CD4-positive, alpha-beta T cell treated with Interleukin-12 subunit alpha and Interleukin-12 subunit beta, for 1 hour (primary cell): ENCODE measurements around the gene C4orf36.
"Not testable (repeated sequence)": the region's sequence is repeated elsewhere in the genome, so short reads cannot be mapped to it uniquely, and the experiment has no call there.

Experiments used
- DNase-seq: peaks from one replicate; pipeline ENCODE4 v3.0.0-alpha.2; 2020

The C4orf36 gene

GRCh38 chr4:86916392-86916791 lies 24.2 kb upstream of the C4orf36 start:
- no peak for DNase-seq

- no peak for DNase-seq
Observed at GRCh38 chr4:86910820-86911684, 18.8 kb upstream of the C4orf36 start.

- no peak for DNase-seq
Observed at GRCh38 chr4:86910369-86910768, 18.1 kb upstream of the C4orf36 start.

GRCh38 chr4:86909546-86910295 lies 17.5 kb upstream of the C4orf36 start:
- no peak for DNase-seq

GRCh38 chr4:86908251-86908657 lies 16.0 kb upstream of the C4orf36 start:
- DNase-seq = no peak

- no peak for DNase-seq
Observed at GRCh38 chr4:86901864-86902263, 9.6 kb upstream of the C4orf36 start.

- no peak for DNase-seq
Observed at GRCh38 chr4:86898562-86898961, 6.3 kb upstream of the C4orf36 start.

GRCh38 chr4:86896596-86896995 lies 4.4 kb upstream of the C4orf36 start:
- DNase-seq = no peak

GRCh38 chr4:86895692-86896488 lies 3.7 kb upstream of the C4orf36 start:
- DNase-seq = peak; percentile 66

- DNase-seq = no peak
Observed at GRCh38 chr4:86894455-86894854, 2.2 kb upstream of the C4orf36 start.

- DNase-seq = no peak
Observed at GRCh38 chr4:86893136-86893535, 914 bp upstream of the C4orf36 start.

GRCh38 chr4:86892636-86892960 lies 376 bp upstream of the C4orf36 start:
- no peak for DNase-seq

GRCh38 chr4:86890790-86891189 lies 1.4 kb downstream of the C4orf36 start:
- no peak for DNase-seq

GRCh38 chr4:86879641-86880040 lies 12.6 kb downstream of the C4orf36 start:
- DNase-seq = no peak

GRCh38 chr4:86878640-86879039 lies 13.6 kb downstream of the C4orf36 start:
- no peak for DNase-seq

- no peak for DNase-seq
Observed at GRCh38 chr4:86876894-86877685, 15.1 kb downstream of the C4orf36 start.

- DNase-seq = not testable (repeated sequence)
Observed at GRCh38 chr4:86875436-86875835, 16.8 kb downstream of the C4orf36 start.

- DNase-seq = no peak
Observed at GRCh38 chr4:86872135-86872534, 20.1 kb downstream of the C4orf36 start.

- no peak for DNase-seq
Observed at GRCh38 chr4:86870442-86871069, 21.7 kb downstream of the C4orf36 start.

GRCh38 chr4:86857341-86858052 lies 34.7 kb downstream of the C4orf36 start:
- DNase-seq = no peak

- no peak for DNase-seq
Observed at GRCh38 chr4:86856896-86857295, 35.3 kb downstream of the C4orf36 start.
